ENCODE data around the gene PPP6R2.

The PPP6R2 gene

GRCh38 chr22:50311606-50312351 is 31.3 kb upstream of the PPP6R2 start:
- no peak overlapping the region for H3K4me3 ChIP-seq (ENCODE audit: low read depth, low read length)
- no peak for TF ChIP-seq MAX (IDR thresholded peaks at IDR 0.05; ENCODE audit: low read depth, low read length)
- TF ChIP-seq MYC (IDR thresholded peaks at IDR 0.05; ENCODE audit: low read depth, low read length): no peak
- TF ChIP-seq CTCF (IDR thresholded peaks at IDR 0.05; ENCODE audit: low read depth, low read length): no peak
- no peak for TF ChIP-seq POLR2A (IDR thresholded peaks at IDR 0.05; ENCODE audit: extremely low read depth, insufficient read length)
- no peak for DNase-seq (ENCODE audit: low read depth)

- TF ChIP-seq MAX (IDR thresholded peaks at IDR 0.05; ENCODE audit: low read depth, low read length): no peak
- no peak for TF ChIP-seq POLR2A (IDR thresholded peaks at IDR 0.05; ENCODE audit: extremely low read depth, insufficient read length)
- no peak for DNase-seq (ENCODE audit: low read depth)
- no peak overlapping the region for H3K4me3 ChIP-seq (ENCODE audit: low read depth, low read length)
These were observed 30.8 kb upstream of the PPP6R2 start for GRCh38 chr22:50312371-50312770.

GRCh38 chr22:50313021-50313420 is 30.1 kb upstream of the PPP6R2 start:
- DNase-seq (ENCODE audit: low read depth): no peak

GRCh38 chr22:50313600-50313999 is 29.5 kb upstream of the PPP6R2 start:
- no peak overlapping the region for H3K4me3 ChIP-seq (ENCODE audit: low read depth, low read length)
- no peak for TF ChIP-seq CTCF (IDR thresholded peaks at IDR 0.05; ENCODE audit: low read depth, low read length)
- DNase-seq (ENCODE audit: low read depth): no peak

More at GRCh38 chr22:50313021-50313420, 30.1 kb upstream of the PPP6R2 start:
- H3K4me3 ChIP-seq (ENCODE audit: low read depth, low read length): no peak overlapping the region
- TF ChIP-seq MYC (IDR thresholded peaks at IDR 0.05; ENCODE audit: low read depth, low read length) (no peak), POLR2A (IDR thresholded peaks at IDR 0.05; ENCODE audit: extremely low read depth, insufficient read length) (no peak), CTCF (IDR thresholded peaks at IDR 0.05; ENCODE audit: low read depth, low read length) (no peak), MAX (IDR thresholded peaks at IDR 0.05; ENCODE audit: low read depth, low read length) (no peak)

GRCh38 chr22:50314081-50314454 is 29.1 kb upstream of the PPP6R2 start:
- no peak overlapping the region for H3K4me3 ChIP-seq (ENCODE audit: low read depth, low read length)
- TF ChIP-seq POLR2A (IDR thresholded peaks at IDR 0.05; ENCODE audit: extremely low read depth, insufficient read length) (no peak), CTCF (IDR thresholded peaks at IDR 0.05; ENCODE audit: low read depth, low read length) (no peak), MYC (IDR thresholded peaks at IDR 0.05; ENCODE audit: low read depth, low read length) (no peak), MAX (IDR thresholded peaks at IDR 0.05; ENCODE audit: low read depth, low read length) (no peak)
- no peak for DNase-seq (ENCODE audit: low read depth)

GRCh38 chr22:50314455-50315288 is 28.5 kb upstream of the PPP6R2 start:
- H3K4me3 ChIP-seq (ENCODE audit: low read depth, low read length): no peak overlapping the region
- TF ChIP-seq POLR2A (IDR thresholded peaks at IDR 0.05; ENCODE audit: extremely low read depth, insufficient read length): no peak
- 0 out of 2 replicates have a peak, but pooled peaks have one; percentile 37 for TF ChIP-seq MAX (IDR thresholded peaks at IDR 0.05; ENCODE audit: low read depth, low read length)
- peak; percentile 80 for DNase-seq (ENCODE audit: low read depth)

Data from NB4 (cell line).